Gastroesophageal sphincter (tissue), 4 donors: Measurements from ENCODE around the gene VEPH1. TPM values are rescaled to one million over a fixed set of nuclear protein-coding genes. Genes with fewer than 3 reads are reported as not detected.

ENCODE experiments used
- ATAC-seq: fragments of 150-250 bp; one replicate; pipeline ENCODE4 v1.9.1; 2016; ENCODE audit warnings: mild to moderate bottlenecking, moderate library complexity
- H3K27ac ChIP-seq, 4 donors: fragments of 200-600 bp; sonication (generic) in 3 of 4; 1 replicate in 3 of 4; 2 replicates in 1 of 4; pipeline ENCODE4 v1.5.1; 2016 to 2019
- H3K27me3 ChIP-seq: fragments of 200-600 bp; sonication (generic); one replicate; pipeline ENCODE4 v1.5.1; 2019
- H3K36me3 ChIP-seq, 2 donors: fragments of 200-600 bp; sonication (generic); one replicate each; pipeline ENCODE4 v1.5.1; 2019; ENCODE audit warnings: control low read depth in 1 of 2
- H3K4me1 ChIP-seq, 3 donors: fragments of 200-600 bp; sonication (generic); 1 replicate in 2 of 3; 2 replicates in 1 of 3; pipeline ENCODE4 v1.5.1; 2016 to 2019; ENCODE audit warnings: control low read depth in 2 of 3
- H3K4me3 ChIP-seq, 2 donors: fragments of 200-600 bp; sonication (generic); one replicate each; pipeline ENCODE4 v1.5.1; 2019; ENCODE audit warnings: mild to moderate bottlenecking in 1 of 2, moderate library complexity in 1 of 2
- H3K9me3 ChIP-seq, 3 donors: fragments of 200-600 bp; sonication (generic); one replicate each; pipeline ENCODE4 v1.5.1; 2017 to 2019; ENCODE audit warnings: control low read depth in 2 of 3
- CTCF ChIP-seq, 4 experiments: fragments of 200-600 bp in 2 of 4; fragments of 450-650 bp in 2 of 4; sonication (generic) in 1 of 4; IDR thresholded peaks; one replicate each; pipeline ENCODE4 v1.5.1; 2017 to 2019; ENCODE audit warnings: antibody characterized with exemption in 4 of 4, mild to moderate bottlenecking in 2 of 4, moderate library complexity in 2 of 4
- EP300 ChIP-seq: sonication (generic); formaldehyde crosslinking; IDR thresholded peaks from one replicate; pipeline ENCODE4 v1.6.1; 2017; ENCODE audit warnings: antibody characterized with exemption, mild to moderate bottlenecking
- POLR2A ChIP-seq, 2 donors: fragments of 450-650 bp; IDR thresholded peaks; one replicate each; pipeline ENCODE4 v1.6.1; 2017; ENCODE audit warnings: antibody characterized with exemption in 2 of 2, mild to moderate bottlenecking in 2 of 2, moderate library complexity in 1 of 2
- POLR2AphosphoS5 ChIP-seq: sonication (generic); formaldehyde crosslinking; IDR thresholded peaks from one replicate; pipeline ENCODE4 v1.6.1; 2017; ENCODE audit warnings: antibody characterized with exemption
- WGBS, 2 donors: methylation state at CpG; one replicate each; pipeline ENCODE4 v1.1.5; 2018; ENCODE audit warnings: low coverage in 1 of 2; 5-methylcytosine and 5-hydroxymethylcytosine counted together
- total RNA-seq, 4 donors: library from RNA; depleted of rRNA; stranded (reverse); fragments of >200 nt; gene quantifications; one replicate each; pipeline ENCODE4 v1.1.0, GENCODE V29; 2016

VEPH1 gene
- total RNA-seq, 4 donors from 2014 or later = 0.62 to 2.3 (median 1.7) TPM

- TF ChIP-seq POLR2A (IDR thresholded peaks at IDR 0.05) = no peak
- no peak for TF ChIP-seq EP300
- no peak for TF ChIP-seq CTCF (IDR thresholded peaks at IDR 0.05)
- no peak for TF ChIP-seq POLR2AphosphoS5
- 89% methylated on average over 2 of the region's 2 CpGs; no CpG with 5 or more reads in 1 of the 2 donors for WGBS, 2 donors
- Histone ChIP-seq H3K4me1 (no peaks in the 10 kb centered on the region), H3K27ac (no peak overlapping the region), H3K9me3 (no peaks in the 10 kb centered on the region), H3K4me3 (no peak overlapping the region), H3K36me3 (no peaks in the 10 kb centered on the region), H3K27me3 (no peaks in the 10 kb centered on the region)
- no peak for ATAC-seq
Measured at GRCh38 chr3:157355276-157355675, 147.9 kb downstream of the VEPH1 start.

- H3K4me1 ChIP-seq = no peaks in the 10 kb centered on the region
- no peak for ATAC-seq
- TF ChIP-seq CTCF (IDR thresholded peaks at IDR 0.05) (peak in 1 of 4 experiments; percentile 14), POLR2AphosphoS5 (no peak)
- H3K27ac ChIP-seq = no peak overlapping the region
- no peaks in the 10 kb centered on the region for H3K27me3 ChIP-seq
- H3K4me3 ChIP-seq = no peak overlapping the region
- 50% methylated on average over 1 of the region's 1 CpG; no CpG with 5 or more reads in 1 of the 2 donors for WGBS, 2 donors
- H3K36me3 ChIP-seq = no peaks in the 10 kb centered on the region
- H3K9me3 ChIP-seq = no peaks in the 10 kb centered on the region
Measured at GRCh38 chr3:157354722-157355121, 148.5 kb downstream of the VEPH1 start.

GRCh38 chr3:157354254-157354653, 149.0 kb downstream of the VEPH1 start:
- WGBS, 2 donors = 73% methylated on average over 1 of the region's 1 CpG; no CpG with 5 or more reads in 1 of the 2 donors
- Histone ChIP-seq H3K4me1 (no peaks in the 10 kb centered on the region), H3K27me3 (no peaks in the 10 kb centered on the region), H3K36me3 (no peaks in the 10 kb centered on the region), H3K27ac (no peak overlapping the region), H3K9me3 (no peaks in the 10 kb centered on the region), H3K4me3 (no peak overlapping the region)
- no peak for ATAC-seq
- TF ChIP-seq POLR2AphosphoS5 (no peak), CTCF (IDR thresholded peaks at IDR 0.05) (no peak), EP300 (no peak), POLR2A (IDR thresholded peaks at IDR 0.05) (no peak)

GRCh38 chr3:157353652-157354051, 149.6 kb downstream of the VEPH1 start:
- H3K4me3 ChIP-seq = no peak overlapping the region
- no peaks in the 10 kb centered on the region for H3K9me3 ChIP-seq
- no peak overlapping the region for H3K27ac ChIP-seq

More at GRCh38 chr3:157353652-157354051, 149.6 kb downstream of the VEPH1 start:
- WGBS, 2 donors = 76 to 95% methylated on average over 4 of the region's 4 CpGs
- no peaks in the 10 kb centered on the region for H3K4me1 ChIP-seq
- TF ChIP-seq CTCF (IDR thresholded peaks at IDR 0.05) = no peak
- TF ChIP-seq POLR2A (IDR thresholded peaks at IDR 0.05) = no peak
- no peak for TF ChIP-seq EP300
- no peak for TF ChIP-seq POLR2AphosphoS5
- no peaks in the 10 kb centered on the region for H3K36me3 ChIP-seq
- no peak for ATAC-seq
- H3K27me3 ChIP-seq = no peaks in the 10 kb centered on the region
